Fibroblast of skin of left quadriceps (primary cell): ENCODE data around the gene DSP.

Experiments used
- DNase-seq, 2 experiments: peaks; one replicate each; pipeline ENCODE4 v3.0.0-alpha.2; 2013; ENCODE audit warnings: low read depth in 2 of 2

DSP gene

GRCh38 chr6:7591770-7592169, 50.3 kb downstream of the DSP start:
- no peak for DNase-seq

- DNase-seq = no peak
These were observed 51.8 kb downstream of the DSP start for GRCh38 chr6:7593229-7593628.

- no peak for DNase-seq
These were observed 53.2 kb downstream of the DSP start for GRCh38 chr6:7594579-7595125.

- no peak for DNase-seq
These were observed 62.5 kb downstream of the DSP start for GRCh38 chr6:7604003-7604402.

GRCh38 chr6:7604506-7604905, 63.0 kb downstream of the DSP start:
- no peak for DNase-seq

GRCh38 chr6:7615611-7616383, 74.3 kb downstream of the DSP start:
- DNase-seq = peak; percentile 29 to 30

- no peak for DNase-seq
These were observed 76.6 kb downstream of the DSP start for GRCh38 chr6:7617801-7618764.

- no peak for DNase-seq
These were observed 80.3 kb downstream of the DSP start for GRCh38 chr6:7621761-7622160.

GRCh38 chr6:7624796-7625710, 83.6 kb downstream of the DSP start:
- DNase-seq = no peak

GRCh38 chr6:7628479-7628878, 87.0 kb downstream of the DSP start:
- DNase-seq = no peak

- DNase-seq = no peak
These were observed 87.4 kb downstream of the DSP start for GRCh38 chr6:7628909-7629308.

GRCh38 chr6:7629321-7629720, 87.8 kb downstream of the DSP start:
- no peak for DNase-seq

GRCh38 chr6:7630792-7631191, 89.3 kb downstream of the DSP start:
- DNase-seq = no peak

- DNase-seq = no peak
These were observed 90.0 kb downstream of the DSP start for GRCh38 chr6:7631466-7631865.

GRCh38 chr6:7632501-7633290, 91.2 kb downstream of the DSP start:
- no peak for DNase-seq

GRCh38 chr6:7633361-7633760, 91.9 kb downstream of the DSP start:
- no peak for DNase-seq

GRCh38 chr6:7636151-7636550, 94.7 kb downstream of the DSP start:
- DNase-seq = no peak
